ENCODE data around the gene CENPX.

Gene CENPX

DNA sequence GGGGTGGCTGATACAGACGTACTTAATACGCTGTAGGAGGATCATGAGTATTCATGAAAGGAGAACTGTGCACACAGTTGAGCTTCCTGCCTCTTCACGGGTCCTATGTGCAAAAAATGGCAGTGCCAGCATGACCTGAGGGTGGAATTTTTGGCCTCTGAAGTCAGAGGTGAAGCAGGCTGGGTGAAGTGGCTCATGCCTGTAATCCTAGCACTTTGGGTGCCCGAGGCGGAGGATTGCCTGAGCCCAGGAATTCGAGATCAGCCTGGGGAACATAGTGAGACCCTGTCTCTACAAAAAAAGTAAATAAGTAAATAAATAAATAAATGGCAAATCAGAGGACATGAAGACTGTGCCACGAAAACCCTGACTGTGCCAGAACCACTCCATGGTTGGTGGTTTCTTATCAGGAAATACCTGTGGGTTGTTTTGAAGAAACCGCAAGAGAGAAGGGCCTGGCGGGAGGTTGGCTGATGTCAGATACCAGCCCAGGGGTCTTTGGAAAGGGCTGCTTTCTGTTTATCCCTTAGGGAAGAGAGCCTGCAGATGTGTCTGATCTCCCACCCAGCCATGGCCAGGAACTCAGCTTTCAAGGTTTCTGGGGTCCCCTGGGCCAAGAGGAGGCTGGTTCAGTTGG is 41.9 kb downstream of the CENPX start:
- no peak for DNase-seq (ENCODE audit: low read depth in 2 of 2)

GRCh38 chr17:81980122-81980521 is 42.6 kb downstream of the CENPX start:
- DNase-seq (ENCODE audit: low read depth in 2 of 2): no peak

GRCh38 chr17:81978524-81979298 is 44.0 kb downstream of the CENPX start:
- DNase-seq (ENCODE audit: low read depth in 2 of 2): no peak

DNA sequence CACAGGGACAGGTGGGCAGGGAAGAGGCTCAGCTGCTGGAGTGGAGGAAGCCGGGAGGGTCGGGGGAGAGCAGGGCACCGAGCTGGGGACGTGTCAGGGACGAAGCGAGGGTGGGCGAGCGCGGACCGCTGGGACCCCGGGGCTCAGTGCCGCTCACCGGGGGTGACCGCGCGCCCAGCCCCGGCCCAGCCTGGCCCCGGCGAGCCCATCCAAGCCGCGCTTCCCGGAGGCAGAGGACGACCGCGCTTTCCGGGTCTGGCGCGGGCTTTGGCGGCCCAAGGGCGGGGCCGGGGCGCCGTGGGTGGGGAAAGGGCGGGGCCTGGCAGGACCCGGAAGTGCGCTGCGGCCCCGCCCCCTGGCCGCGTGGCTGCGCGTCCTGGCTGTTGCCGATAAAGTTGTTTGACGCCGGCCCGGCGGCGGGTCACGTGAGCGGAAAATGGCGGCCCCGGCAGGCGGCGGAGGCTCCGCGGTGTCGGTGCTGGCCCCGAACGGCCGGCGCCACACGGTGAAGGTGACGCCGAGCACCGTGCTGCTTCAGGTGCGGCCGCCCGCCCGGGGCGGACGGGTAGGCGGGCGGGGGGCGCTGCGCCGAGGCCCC is 45.4 kb downstream of the CENPX start, which contains the start of gene ASPSCR1:
TSS of gene ASPSCR1 (plus strand) at position 419 of the 598 bp plus-strand sequence. CDS start at position 437, 18 bp downstream.
- DNase-seq (ENCODE audit: low read depth in 2 of 2): peak; percentile 82 to 86

DNA sequence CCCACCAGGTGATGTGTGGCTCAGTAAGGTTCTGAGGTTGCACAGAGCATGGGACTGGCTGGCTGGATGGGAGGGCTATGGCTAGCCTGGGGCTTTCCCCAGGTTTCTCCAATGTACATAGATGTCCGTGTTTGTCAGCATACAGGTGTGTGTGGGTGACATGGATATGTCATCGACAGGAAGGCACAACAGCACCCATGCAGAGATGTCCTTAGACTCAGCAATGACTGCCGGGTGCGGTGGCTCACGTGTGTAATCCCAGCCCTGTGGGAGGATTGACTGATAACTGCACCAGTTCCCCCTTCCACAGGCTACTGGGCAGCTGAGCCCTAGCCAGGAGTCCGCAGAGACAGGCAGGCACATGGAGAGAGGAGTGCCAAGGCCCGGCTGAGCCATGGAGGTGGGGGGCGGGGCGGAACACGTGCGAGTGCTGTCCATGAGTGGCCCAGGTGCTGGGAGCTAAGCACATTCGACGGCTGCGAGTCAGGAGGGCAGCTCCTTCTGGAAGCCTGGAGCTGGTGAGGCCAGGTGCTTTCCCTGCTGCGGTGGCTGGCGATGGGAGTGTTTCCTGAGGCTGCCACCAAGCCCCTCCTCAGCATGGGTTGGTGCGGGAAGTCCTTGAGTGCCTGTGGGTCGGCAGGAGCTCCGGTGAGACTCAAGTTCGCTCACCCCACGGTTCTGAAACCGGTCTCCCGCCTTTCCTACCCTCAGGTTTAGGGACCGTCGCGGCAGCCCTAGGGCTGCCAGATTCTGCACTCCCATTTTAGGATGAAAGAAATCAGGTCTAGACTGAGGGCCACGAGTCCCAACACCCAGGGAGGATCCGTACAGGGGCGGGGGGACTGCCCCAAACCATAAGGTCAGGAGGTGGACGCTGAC is 46.1 kb downstream of the CENPX start:
- peak in 1 of 2 donors; percentile 35 for DNase-seq (ENCODE audit: low read depth in 2 of 2)

- no peak for DNase-seq (ENCODE audit: low read depth in 2 of 2)
Observed at GRCh38 chr17:81973432-81973831, 49.2 kb downstream of the CENPX start.

DNA sequence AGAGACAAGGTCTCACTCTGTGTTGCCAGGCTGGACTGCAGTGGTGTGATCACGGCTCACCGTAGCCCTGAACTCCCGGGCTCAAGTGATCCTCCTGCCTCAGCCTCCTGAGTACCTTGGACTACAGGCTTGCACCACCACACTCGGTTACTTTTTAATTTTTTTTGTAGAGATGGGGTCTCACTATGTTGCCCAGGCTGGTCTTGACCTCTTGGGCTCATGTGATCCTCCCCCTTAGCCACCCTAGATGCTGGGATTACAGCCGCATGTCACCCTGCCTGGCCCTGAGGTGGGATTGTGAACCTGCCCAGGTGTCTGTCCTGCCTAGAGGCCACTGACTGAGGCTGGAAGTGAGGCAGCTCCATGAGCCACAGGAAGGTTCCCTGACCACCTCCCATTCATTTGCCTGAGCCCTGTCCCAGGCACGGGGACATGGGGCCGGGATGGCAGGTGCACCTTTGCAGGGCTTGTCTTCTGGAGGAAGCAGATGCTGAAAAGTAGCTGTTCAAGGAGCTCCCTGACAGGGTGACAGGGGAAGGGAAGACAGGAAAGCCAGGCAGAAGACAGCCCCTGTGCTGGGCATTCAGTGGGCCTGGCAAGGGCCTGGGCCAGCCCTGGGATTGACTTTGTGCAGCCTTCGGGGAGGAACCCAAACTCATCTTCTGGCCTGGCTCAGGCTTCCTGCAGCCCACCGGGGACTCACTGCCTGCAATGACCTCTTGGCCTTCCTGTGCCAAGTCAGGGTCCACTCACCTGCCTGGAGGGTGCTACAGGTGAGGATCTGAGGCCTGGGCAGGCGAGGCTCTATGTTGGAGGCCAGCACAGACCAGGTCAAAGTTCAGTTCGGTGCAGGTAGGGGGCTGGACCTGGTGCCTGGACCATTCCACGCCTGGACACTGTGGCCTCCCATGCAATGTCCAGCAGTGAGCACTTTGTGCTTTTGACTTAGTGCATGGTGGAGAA is 53.5 kb downstream of the CENPX start:
- no peak for DNase-seq (ENCODE audit: low read depth in 2 of 2)

All from stimulated activated CD4-positive, alpha-beta T cell treated with anti-CD3 and anti-CD28 coated beads, Interleukin-15, amount 100 ng/mL, for 48 hours (primary cell).